IPS DF 4.7 (cell line): ENCODE data around the gene CHCHD6.

Experiments used
- DNase-seq: peaks from one replicate; pipeline ENCODE4 v3.0.0-alpha.2; 2013; ENCODE audit warnings: low spot score; ENCODE audit errors: extremely low read depth

The CHCHD6 gene

GRCh38 chr3:126704494-126705214, 614 bp downstream of the CHCHD6 start:
- DNase-seq = no peak

- DNase-seq = no peak
Measured at GRCh38 chr3:126706631-126707030, 2.6 kb downstream of the CHCHD6 start.

GRCh38 chr3:126711121-126711760, 7.2 kb downstream of the CHCHD6 start:
- DNase-seq = no peak

- DNase-seq = no peak
Measured at GRCh38 chr3:126713199-126713598, 9.2 kb downstream of the CHCHD6 start.

GRCh38 chr3:126714276-126714900, 10.3 kb downstream of the CHCHD6 start:
- DNase-seq = no peak

- DNase-seq = no peak
Measured at GRCh38 chr3:126714921-126715320, 10.9 kb downstream of the CHCHD6 start.

- no peak for DNase-seq
Measured at GRCh38 chr3:126715432-126715831, 11.4 kb downstream of the CHCHD6 start.

- no peak for DNase-seq
Measured at GRCh38 chr3:126716057-126716456, 12.0 kb downstream of the CHCHD6 start.

GRCh38 chr3:126718561-126719445, 14.8 kb downstream of the CHCHD6 start:
- DNase-seq = no peak

- DNase-seq = no peak
Measured at GRCh38 chr3:126720596-126720995, 16.6 kb downstream of the CHCHD6 start.

- no peak for DNase-seq
Measured at GRCh38 chr3:126721246-126721645, 17.2 kb downstream of the CHCHD6 start.

- no peak for DNase-seq
Measured at GRCh38 chr3:126723237-126723636, 19.2 kb downstream of the CHCHD6 start.

- no peak for DNase-seq
Measured at GRCh38 chr3:126723801-126724200, 19.8 kb downstream of the CHCHD6 start.

- no peak for DNase-seq
Measured at GRCh38 chr3:126728680-126729079, 24.6 kb downstream of the CHCHD6 start.

GRCh38 chr3:126730376-126730775, 26.3 kb downstream of the CHCHD6 start:
- no peak for DNase-seq

- DNase-seq = no peak
Measured at GRCh38 chr3:126731044-126731443, 27.0 kb downstream of the CHCHD6 start.

GRCh38 chr3:126732281-126733060, 28.4 kb downstream of the CHCHD6 start:
- DNase-seq = no peak

GRCh38 chr3:126733061-126733430, 29.0 kb downstream of the CHCHD6 start:
- no peak for DNase-seq

GRCh38 chr3:126734106-126734723, 30.2 kb downstream of the CHCHD6 start:
- DNase-seq = no peak

GRCh38 chr3:126737527-126737926, 33.5 kb downstream of the CHCHD6 start:
- DNase-seq = no peak
